GM12878 (cell line): Measurements from ENCODE around the gene CREB3L1. TPM values are rescaled to one million over a fixed set of nuclear protein-coding genes. Genes with fewer than 3 reads are reported as not detected.

Experiments
- ATAC-seq: fragments of 200-7000 bp; cut with Tn5 transposase; 3 replicates; pipeline ENCODE4 v1.9.1; 2020; ENCODE audit warnings: mild to moderate bottlenecking, moderate library complexity
- BruUV-seq: library from RNA; stranded (reverse); fragments of 400-500 nt; replicated peaks from 2 replicates; lab custom pipeline; 2021; lab: Mats Ljungman, UMichigan
- CTCF ChIA-PET: fragments of 300-600 bp; sonication (Branson Sonifier 250); formaldehyde crosslinking; extraction: SDS; loops from one replicate; lab custom pipeline; 2021; ENCODE audit warnings: inconsistent platforms; lab: Yijun Ruan, JAX
- POLR2A ChIA-PET: fragments of 350-600 bp; formaldehyde crosslinking; extraction: SDS; loops from one replicate; lab custom pipeline; 2021; ENCODE audit warnings: inconsistent platforms; lab: Charles Lee
- RAD21 ChIA-PET: fragments of 300-600 bp; sonication (Branson Sonifier 250); formaldehyde crosslinking; loops from one replicate; lab custom pipeline; 2023; ENCODE audit warnings: antibody characterized with exemption; ENCODE audit not compliant: unreplicated experiment; lab: Charles Lee
- SMC1A ChIA-PET: fragments of 300-600 bp; sonication (Branson Sonifier 250); formaldehyde crosslinking; loops from one replicate; lab custom pipeline; 2023; ENCODE audit not compliant: unreplicated experiment, uncharacterized antibody; lab: Charles Lee
- DNase-seq: peaks from one replicate; pipeline ENCODE4 v3.0.0-alpha.2; 2011; ENCODE audit warnings: low read depth, low spot score
- FAIRE-seq: peaks from 3 replicates; lab custom pipeline; 2011; peaks lifted over from hg19 to GRCh38; lab: Jason Lieb, UNC
- H2AFZ ChIP-seq: 2 replicates; pipeline ENCODE4 v1.6.0; 2011; ENCODE audit warnings: low read depth, low read length, control low read depth; ENCODE audit not compliant: control insufficient read depth
- H3K27ac ChIP-seq: 2 replicates; pipeline ENCODE4 v1.5.1; 2011; ENCODE audit warnings: control low read depth; ENCODE audit not compliant: control insufficient read depth, insufficient read depth
- H3K27me3 ChIP-seq, 2 experiments: replicated peaks in 1 of 2; 2 replicates each; pipeline versions ENCODE4 v1.6.0 to v1.6.1; 2011; ENCODE audit warnings: low read length in 1 of 2; ENCODE audit not compliant: control insufficient read depth in 2 of 2, insufficient read depth in 2 of 2
- H3K36me3 ChIP-seq, 2 experiments: 2 replicates each; pipeline ENCODE4 v1.5.1; 2011; ENCODE audit warnings: low read length in 1 of 2; ENCODE audit not compliant: control insufficient read depth in 2 of 2, insufficient read depth in 2 of 2
- H3K4me1 ChIP-seq: 2 replicates; pipeline ENCODE4 v1.6.1; 2011; ENCODE audit warnings: mild to moderate bottlenecking, low read length, moderate library complexity, mixed read lengths; ENCODE audit not compliant: control insufficient read depth, insufficient read depth
- H3K4me2 ChIP-seq: 2 replicates; pipeline ENCODE4 v1.6.0; 2011; ENCODE audit warnings: control low read depth; ENCODE audit not compliant: control insufficient read depth, insufficient read depth
- H3K4me3 ChIP-seq: fragments of 200-600 bp; sonication (generic); 2 replicates; pipeline ENCODE4 v1.5.1; 2016
- H3K79me2 ChIP-seq: 2 replicates; pipeline ENCODE4 v1.6.0; 2011; ENCODE audit warnings: low read length; ENCODE audit not compliant: control insufficient read depth, insufficient read depth
- H3K9ac ChIP-seq: 2 replicates; pipeline ENCODE4 v1.8.0; 2011; ENCODE audit warnings: low read length, control low read depth, mixed read lengths; ENCODE audit not compliant: control insufficient read depth, insufficient read depth
- H3K9me3 ChIP-seq: replicated peaks from 3 replicates; pipeline ENCODE4 v1.5.1; 2011; ENCODE audit warnings: mild to moderate bottlenecking, low read length; ENCODE audit not compliant: control insufficient read depth, insufficient read depth
- H4K20me1 ChIP-seq: 2 replicates; pipeline ENCODE4 v1.6.0; 2011; ENCODE audit not compliant: control insufficient read depth, insufficient read depth
- CTCF ChIP-seq, 3 experiments: IDR thresholded peaks in 2 of 3; conservative IDR thresholded peaks in 1 of 3; 2 replicates each; pipeline ENCODE4 v1.5.1; 2011; ENCODE audit warnings: low read depth in 3 of 3, low read length in 3 of 3, mild to moderate bottlenecking in 3 of 3, control low read depth in 2 of 3, moderate library complexity in 2 of 3, inconsistent platforms in 1 of 3, mixed read lengths in 1 of 3; ENCODE audit not compliant: control insufficient read depth in 2 of 3, insufficient read depth in 1 of 3; ENCODE audit errors: extremely low read depth in 1 of 3
- RAD21 ChIP-seq: IDR thresholded peaks from 2 replicates; pipeline ENCODE4 v1.6.1; 2011; ENCODE audit warnings: mild to moderate bottlenecking, low read depth, low read length, moderate library complexity; ENCODE audit not compliant: insufficient read depth
- RFX5 ChIP-seq: IDR thresholded peaks from 2 replicates; pipeline ENCODE4 v1.6.1; 2011; ENCODE audit warnings: low read depth, low read length, improper control_type of control experiment
- WGBS: methylation state at CpG from one replicate; pipeline ENCODE4 v1.1.6; 2016; ENCODE audit warnings: low lambda C conversion rate; ENCODE audit not compliant: insufficient replicate concordance, insufficient coverage; ENCODE audit errors: missing lambda C conversion rate; 5-methylcytosine and 5-hydroxymethylcytosine counted together
- in situ Hi-C: fragments of 300-500 bp; cut with MboI; formaldehyde crosslinking; loops from 9 replicates; pipeline ENCODE4 v1.14.3; 2018; ENCODE audit warnings: mixed read lengths
- intact Hi-C: fragments of 100-400 bp; cut with micrococcal nuclease; formaldehyde crosslinking; loops from one replicate; pipeline ENCODE4 v1.14.2; 2022; ENCODE audit not compliant: unreplicated experiment
- polyA plus RNA-seq, 11 experiments: library from polyadenylated mRNA; depleted of rRNA in 4 of 11; unstranded in 6 of 11; stranded (reverse) in 5 of 11; fragments of >200 nt; fragmentation: Nextera tagmentation in 4 of 11; fragmentation: Illumina TruSeq in 1 of 11; extraction: Ambion mirVana in 4 of 11; extraction: Trizol in 1 of 11; gene quantifications; 1 replicate in 1 of 11; 2 replicates in 10 of 11; pipeline versions ENCODE4 v1.2.1 to v1.2.3, GENCODE V29; 2011 to 2016; ENCODE audit warnings: inconsistent platforms in 2 of 11, missing spikeins in 2 of 11, low read depth in 1 of 11
- total RNA-seq, 4 experiments: library from RNA; depleted of rRNA in 3 of 4; stranded (reverse); fragments of >200 nt in 3 of 4; fragmentation: Illumina TruSeq in 1 of 4; extraction: Trizol in 1 of 4; gene quantifications; 2 replicates each; pipeline versions ENCODE4 v1.2.1 to v1.2.3, GENCODE V29; 2013 to 2021

CREB3L1 gene
- total and polyA plus RNA-seq, 10 of the 15 experiments (the other 5 are each of a cell fraction or from before 2014, with no cell fraction given): 0.03 to 1.4 (median 0.22) TPM

DNA sequence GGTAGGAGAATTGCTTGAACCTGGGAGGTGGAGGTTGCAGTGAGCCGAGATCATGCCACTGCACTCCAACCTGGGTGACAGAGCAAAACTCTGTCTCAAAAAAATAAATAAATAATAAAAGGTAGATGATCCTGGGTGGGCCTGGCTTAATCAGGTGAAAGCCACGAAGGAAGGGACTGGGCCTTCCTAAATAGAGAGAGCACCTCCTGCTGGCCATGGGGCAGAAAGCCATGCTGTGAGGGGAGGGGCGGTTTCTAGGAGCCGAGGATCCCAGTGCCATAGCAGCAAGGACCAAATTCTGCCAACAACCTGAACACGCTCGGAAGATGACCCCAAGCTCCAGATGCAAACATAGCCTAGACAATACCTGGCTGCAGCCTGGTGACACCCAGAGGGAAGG is 45.3 kb downstream of the CREB3L1 start:
- CTCF ChIA-PET: interaction anchor here (0.7 to 1.5 kb wide), 3 partner anchors 9 to 165 kb away, joined by 3 to 5 read pairs (median 4); no protein-coding TSS in a partner anchor
- Histone ChIP-seq H3K36me3 (no peaks in the 10 kb centered on the region), H4K20me1 (no peaks in the 10 kb centered on the region), H3K4me1 (peaks cover 9% of the 10 kb centered on the region), H3K4me2 (no peak overlapping the region), H3K9ac (no peak overlapping the region), H3K27me3 (no peaks in the 10 kb centered on the region), H2AFZ (no peak overlapping the region), H3K27ac (no peak overlapping the region), H3K9me3 (no peaks in the 10 kb centered on the region), H3K79me2 (no peaks in the 10 kb centered on the region), H3K4me3 (no peak overlapping the region)
- no peak for DNase-seq
- 0 out of 3 replicates have a peak, but pooled peaks have one; percentile 25 for ATAC-seq
- RAD21 ChIA-PET: no interaction called here
- WGBS: 71% methylated on average over 6 of the region's 6 CpGs
- TF ChIP-seq RFX5 (no peak), RAD21 (0 out of 2 replicates have a peak, but pooled peaks have one; percentile 20), CTCF (IDR thresholded peaks at IDR 0.05 in 2 of 3, conservative IDR thresholded peaks at IDR 0.05 in 1 of 3; ENCODE audit: control insufficient read depth in 2 of 3, extremely low read depth in 1 of 3, insufficient read depth in 1 of 3, low read depth in 3 of 3, low read length in 3 of 3) (peak; percentile 5 to 41 (median 29); a peak in 2 of 6 replicates)
- POLR2A ChIA-PET: no interaction called here
- SMC1A ChIA-PET: interaction anchor here (0.7 to 2.3 kb wide), 3 partner anchors 12 to 83 kb away, joined by 3 to 6 read pairs (median 4); no protein-coding TSS in a partner anchor
- FAIRE-seq: no peak
- in situ Hi-C loops: no loop called here
- BruUV-seq: no TSS peak
- intact Hi-C loops: no loop called here
